Upper lobe of right lung (tissue), 1 donor: ENCODE results near the gene PROS1. TPM values are rescaled to one million over a fixed set of nuclear protein-coding genes. Genes with fewer than 3 reads are reported as not detected.

Source experiments
- ATAC-seq: fragments of 200-7000 bp; cut with Tn5 transposase; one replicate; pipeline ENCODE4 v1.9.1; 2020; ENCODE audit warnings: mild to moderate bottlenecking, moderate library complexity
- DNase-seq: peaks from one replicate; pipeline ENCODE4 v3.0.0-alpha.2; 2020
- H3K27ac ChIP-seq: fragments of 200-600 bp; one replicate; pipeline ENCODE4 v1.8.0; 2022
- H3K27me3 ChIP-seq: fragments of 200-600 bp; one replicate; pipeline ENCODE4 v1.8.0; 2022; ENCODE audit warnings: mild to moderate bottlenecking
- H3K36me3 ChIP-seq: fragments of 200-600 bp; one replicate; pipeline ENCODE4 v1.8.0; 2022
- H3K4me1 ChIP-seq: fragments of 200-600 bp; one replicate; pipeline ENCODE4 v1.8.0; 2022
- H3K4me3 ChIP-seq: fragments of 200-600 bp; one replicate; pipeline ENCODE4 v1.8.0; 2022; ENCODE audit warnings: mild to moderate bottlenecking
- H3K9me3 ChIP-seq: fragments of 200-600 bp; one replicate; pipeline ENCODE4 v1.8.0; 2022
- intact Hi-C: fragments of 100-400 bp; cut with DNase I; formaldehyde crosslinking; loops from one replicate; pipeline ENCODE4 v1.11.0; 2022
- long read RNA-seq: library from polyadenylated mRNA; unstranded; transcript quantifications from one replicate; pipeline ENCODE4 v2.0.0, GENCODE V29; 2021
- total RNA-seq: library from RNA; stranded (reverse); fragmentation: NEBNext Ultra II Directional; extraction: Animal tissue kit (Norgen Biotek cat#: 25700); gene quantifications from one replicate; pipeline ENCODE4 v1.2.1, GENCODE V29; 2021
- TF ChIP-seq, protein P1 (sequence below): fragments of 200-600 bp; IDR thresholded peaks from one replicate; pipeline ENCODE4 v1.8.0; 2022; ENCODE audit warnings: antibody characterized with exemption
- donor health status: DM: no; HTN: yes; CAD: no; lungs with severe emphysema.

Gene PROS1
- 70.5 TPM for total RNA-seq
- long read RNA-seq, transcript PROS1-212 (16 exons, 3,432 nt), result minor isoform, 26 of 309 reads
- long read RNA-seq, transcript PROS1-202 (15 exons, 3,583 nt), result major isoform, 254 of 309 reads
- long read RNA-seq, partial matches to known transcripts, result 7 of 309 reads
- long read RNA-seq, other reads (novel, unspliced or antisense), result 22 of 309 reads

DNA sequence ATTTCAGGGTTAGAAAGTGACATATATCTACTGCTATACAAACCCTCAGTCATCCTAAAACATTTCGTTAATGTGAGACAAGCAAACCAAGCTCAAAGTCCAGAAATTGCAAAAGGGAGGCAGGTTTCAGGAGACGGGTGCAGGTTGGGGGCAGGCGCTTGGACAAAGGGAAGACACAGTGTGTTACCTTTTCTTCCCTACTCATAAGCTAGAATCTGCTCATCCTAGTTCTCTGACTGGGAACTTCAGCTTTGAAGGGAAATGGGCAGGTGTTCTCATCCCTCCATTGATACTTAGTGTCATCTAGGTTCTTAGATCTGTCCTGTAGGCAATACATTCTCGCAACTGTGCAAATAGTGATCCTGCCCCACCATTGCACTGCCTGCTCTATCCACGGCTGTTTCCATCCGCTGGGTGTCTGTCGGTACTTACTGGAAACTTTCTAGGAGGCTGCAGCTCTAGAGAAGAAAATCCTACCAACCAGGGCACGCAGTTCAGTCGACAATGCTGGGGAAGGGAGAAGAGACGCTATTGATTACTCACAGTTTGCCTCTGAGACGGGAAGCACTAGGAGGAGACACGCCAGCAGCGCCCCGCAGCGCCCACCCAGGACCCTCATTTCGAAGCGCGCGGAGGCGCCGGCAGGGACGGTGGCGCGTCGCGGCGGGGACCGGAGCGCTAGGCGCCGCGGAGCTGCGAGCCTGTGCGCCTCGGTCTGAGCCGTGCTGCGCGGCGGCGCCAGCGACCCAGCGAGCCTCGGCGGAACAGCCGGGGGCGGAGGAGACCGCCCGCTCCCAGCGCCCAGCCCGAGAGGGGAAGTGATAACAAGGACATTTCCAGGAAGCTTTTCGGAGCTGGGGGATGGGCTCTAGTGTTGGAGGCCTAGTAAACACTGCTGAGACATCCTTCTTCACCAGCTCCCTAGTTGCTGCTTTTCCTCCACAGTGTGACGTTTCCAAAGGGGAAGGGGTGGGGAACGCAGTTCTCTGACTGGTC lies at the start of gene PROS1:
TSS of gene PROS1 (minus strand) at position 766 of the 996 bp plus-strand sequence. CDS start at position 619, 147 bp downstream.
- DNase-seq (peak; percentile 93), ATAC-seq (peak; percentile 98)
- peak within 1 kb of the TSS; percentile 93 for H3K27ac ChIP-seq
- no peaks in the 10 kb centered on the region for H3K4me1 ChIP-seq
- no peaks in the 10 kb centered on the region for H3K9me3 ChIP-seq
- H3K27me3 ChIP-seq, result no peaks in the 10 kb centered on the region
- intact Hi-C loops, result no loop called here
- TF ChIP-seq, protein P1, sequence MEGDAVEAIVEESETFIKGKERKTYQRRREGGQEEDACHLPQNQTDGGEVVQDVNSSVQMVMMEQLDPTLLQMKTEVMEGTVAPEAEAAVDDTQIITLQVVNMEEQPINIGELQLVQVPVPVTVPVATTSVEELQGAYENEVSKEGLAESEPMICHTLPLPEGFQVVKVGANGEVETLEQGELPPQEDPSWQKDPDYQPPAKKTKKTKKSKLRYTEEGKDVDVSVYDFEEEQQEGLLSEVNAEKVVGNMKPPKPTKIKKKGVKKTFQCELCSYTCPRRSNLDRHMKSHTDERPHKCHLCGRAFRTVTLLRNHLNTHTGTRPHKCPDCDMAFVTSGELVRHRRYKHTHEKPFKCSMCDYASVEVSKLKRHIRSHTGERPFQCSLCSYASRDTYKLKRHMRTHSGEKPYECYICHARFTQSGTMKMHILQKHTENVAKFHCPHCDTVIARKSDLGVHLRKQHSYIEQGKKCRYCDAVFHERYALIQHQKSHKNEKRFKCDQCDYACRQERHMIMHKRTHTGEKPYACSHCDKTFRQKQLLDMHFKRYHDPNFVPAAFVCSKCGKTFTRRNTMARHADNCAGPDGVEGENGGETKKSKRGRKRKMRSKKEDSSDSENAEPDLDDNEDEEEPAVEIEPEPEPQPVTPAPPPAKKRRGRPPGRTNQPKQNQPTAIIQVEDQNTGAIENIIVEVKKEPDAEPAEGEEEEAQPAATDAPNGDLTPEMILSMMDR, result no peak
- no peaks in the 10 kb centered on the region for H3K36me3 ChIP-seq
- peak within 1 kb of the TSS; percentile 59 for H3K4me3 ChIP-seq

DNA sequence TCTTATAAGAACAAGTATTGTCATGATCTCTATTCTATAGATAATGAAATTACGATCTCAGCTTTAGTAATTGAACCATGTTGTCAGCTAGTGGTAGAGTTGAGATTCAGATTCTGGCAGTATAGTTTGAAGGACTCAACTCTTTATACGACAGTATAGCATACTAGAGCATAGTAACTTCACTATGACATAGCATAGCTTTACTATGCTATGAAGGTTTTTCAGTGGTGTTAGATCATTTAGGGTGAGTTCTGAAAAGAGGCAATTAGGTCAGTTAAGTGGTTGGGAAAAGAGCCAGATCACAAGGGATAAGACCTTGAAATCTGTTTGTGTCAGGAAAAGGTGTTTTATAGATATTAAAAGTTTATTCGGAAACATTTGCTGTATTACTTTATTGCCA lies 46.6 kb upstream of the PROS1 start:
- no peaks in the 10 kb centered on the region for H3K36me3 ChIP-seq
- H3K9me3 ChIP-seq, result no peaks in the 10 kb centered on the region
- TF ChIP-seq, protein P1, result no peak
- H3K27ac ChIP-seq, result no peak overlapping the region
- DNase-seq (no peak), ATAC-seq (no peak)
- no peaks in the 10 kb centered on the region for H3K4me1 ChIP-seq
- intact Hi-C loops, result no loop called here
- H3K27me3 ChIP-seq, result no peaks in the 10 kb centered on the region
- H3K4me3 ChIP-seq, result no peak overlapping the region

DNA sequence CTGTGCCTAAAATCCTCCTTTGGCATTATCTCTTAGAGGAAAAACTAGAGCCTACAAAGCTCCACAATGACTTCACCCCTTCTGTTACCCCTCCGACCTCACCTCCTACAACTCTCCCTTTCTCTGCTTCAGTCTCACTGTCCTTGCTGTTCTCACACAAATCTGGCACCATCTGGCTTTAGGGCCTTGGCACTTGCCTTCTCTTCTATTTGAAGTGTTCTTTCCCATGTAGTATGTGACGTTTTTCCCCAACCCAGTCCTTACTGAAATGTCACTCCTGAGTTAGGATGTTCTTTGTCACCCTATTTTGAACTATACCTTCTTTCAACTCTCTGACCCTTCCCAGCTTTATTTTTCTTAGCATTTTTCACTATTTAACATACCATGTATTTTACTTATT lies 46.0 kb upstream of the PROS1 start:
- ATAC-seq, result peak; percentile 38
- no peak for DNase-seq
- Histone ChIP-seq H3K36me3 (no peaks in the 10 kb centered on the region), H3K4me3 (no peak overlapping the region), H3K27ac (no peak overlapping the region), H3K27me3 (no peaks in the 10 kb centered on the region), H3K4me1 (no peaks in the 10 kb centered on the region), H3K9me3 (no peaks in the 10 kb centered on the region)
- intact Hi-C loops, result no loop called here
- TF ChIP-seq, protein P1, result no peak

DNA sequence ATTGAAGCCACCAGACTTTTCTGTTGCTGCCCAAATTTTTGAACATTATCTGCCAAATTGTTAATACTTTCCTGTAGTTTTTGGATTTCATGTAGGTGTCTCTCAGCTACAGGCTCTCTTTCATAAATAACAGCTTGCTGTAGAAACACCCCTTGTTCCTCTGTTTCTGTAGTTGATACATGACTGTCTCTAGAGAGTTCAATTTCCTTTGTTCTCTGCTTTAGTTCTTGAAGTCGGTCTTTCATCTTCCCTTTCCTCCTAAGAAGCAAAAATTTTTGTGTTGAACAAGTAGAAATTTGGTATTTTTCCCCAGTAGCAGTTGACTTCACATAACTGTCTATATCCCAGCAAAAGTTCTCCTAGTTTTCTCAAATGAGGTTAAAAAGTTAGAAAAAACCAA lies 41.3 kb upstream of the PROS1 start:
- ATAC-seq (no peak), DNase-seq (no peak)
- H3K27ac ChIP-seq, result no peak overlapping the region
- no peaks in the 10 kb centered on the region for H3K27me3 ChIP-seq
- no peak overlapping the region for H3K4me3 ChIP-seq
- TF ChIP-seq, protein P1, result no peak
- H3K4me1 ChIP-seq, result no peaks in the 10 kb centered on the region
- H3K36me3 ChIP-seq, result no peaks in the 10 kb centered on the region
- no peaks in the 10 kb centered on the region for H3K9me3 ChIP-seq
- intact Hi-C loops, result no loop called here

DNA sequence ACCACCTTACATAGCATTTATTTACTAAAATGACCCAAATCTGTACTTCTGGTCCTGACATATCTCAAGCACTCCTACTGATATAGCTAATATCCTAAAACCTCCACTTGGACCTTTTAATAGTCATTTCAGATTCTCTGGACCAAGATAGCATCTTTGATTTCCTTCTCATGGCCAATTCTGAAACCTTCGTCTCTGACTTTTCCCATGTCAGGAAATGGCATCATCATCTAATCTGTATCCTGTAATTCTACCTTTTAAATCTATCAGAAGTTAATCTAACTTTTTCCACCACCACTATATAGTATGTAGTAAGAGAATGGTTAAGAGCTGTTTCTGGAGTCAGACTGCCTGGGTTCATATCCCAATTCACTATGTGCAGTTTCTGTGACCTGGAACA lies 38.5 kb upstream of the PROS1 start:
- Histone ChIP-seq H3K4me1 (no peaks in the 10 kb centered on the region), H3K4me3 (no peak overlapping the region), H3K36me3 (no peaks in the 10 kb centered on the region), H3K9me3 (no peaks in the 10 kb centered on the region), H3K27ac (no peak overlapping the region), H3K27me3 (no peaks in the 10 kb centered on the region)
- DNase-seq (no peak), ATAC-seq (no peak)
- intact Hi-C loops, result no loop called here
- TF ChIP-seq, protein P1, result no peak
